Astrocyte (in vitro differentiated cells and primary cell): ENCODE data around the gene C3orf22.

ENCODE experiments used
- EZH2 ChIP-seq: IDR thresholded peaks from 2 replicates; pipeline ENCODE4 v1.6.1; 2012; ENCODE audit warnings: mild to moderate bottlenecking, low read length, inconsistent platforms; ENCODE audit not compliant: insufficient read depth
- TF ChIP-seq, protein P1 (sequence below): IDR thresholded peaks from 2 replicates; pipeline ENCODE4 v1.5.1; 2011; ENCODE audit warnings: low read depth, mild to moderate bottlenecking, inconsistent platforms, low read length, moderate library complexity; ENCODE audit not compliant: insufficient read depth

DNA sequence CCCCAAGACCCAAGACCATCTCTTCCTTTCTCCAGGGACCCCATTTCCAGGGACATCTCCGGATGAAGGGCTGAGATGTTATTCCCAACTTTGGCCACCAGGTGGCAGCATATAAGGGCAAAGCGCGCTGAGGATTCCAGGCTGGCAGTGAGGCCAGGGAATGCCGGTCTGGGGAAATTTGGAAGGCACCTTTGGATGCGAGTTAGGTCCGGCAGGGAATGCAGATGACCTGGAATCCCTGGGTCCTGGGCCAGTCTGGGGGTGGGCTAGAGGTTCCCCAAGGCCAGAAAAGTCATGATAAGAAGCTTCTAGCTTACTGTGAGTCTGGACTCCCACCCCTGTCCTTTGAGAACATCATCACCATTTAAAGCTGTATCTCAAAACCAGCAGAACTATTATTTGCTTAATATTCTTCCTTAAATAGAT, 36.4 kb downstream of the C3orf22 start:
- TF ChIP-seq, protein P1, sequence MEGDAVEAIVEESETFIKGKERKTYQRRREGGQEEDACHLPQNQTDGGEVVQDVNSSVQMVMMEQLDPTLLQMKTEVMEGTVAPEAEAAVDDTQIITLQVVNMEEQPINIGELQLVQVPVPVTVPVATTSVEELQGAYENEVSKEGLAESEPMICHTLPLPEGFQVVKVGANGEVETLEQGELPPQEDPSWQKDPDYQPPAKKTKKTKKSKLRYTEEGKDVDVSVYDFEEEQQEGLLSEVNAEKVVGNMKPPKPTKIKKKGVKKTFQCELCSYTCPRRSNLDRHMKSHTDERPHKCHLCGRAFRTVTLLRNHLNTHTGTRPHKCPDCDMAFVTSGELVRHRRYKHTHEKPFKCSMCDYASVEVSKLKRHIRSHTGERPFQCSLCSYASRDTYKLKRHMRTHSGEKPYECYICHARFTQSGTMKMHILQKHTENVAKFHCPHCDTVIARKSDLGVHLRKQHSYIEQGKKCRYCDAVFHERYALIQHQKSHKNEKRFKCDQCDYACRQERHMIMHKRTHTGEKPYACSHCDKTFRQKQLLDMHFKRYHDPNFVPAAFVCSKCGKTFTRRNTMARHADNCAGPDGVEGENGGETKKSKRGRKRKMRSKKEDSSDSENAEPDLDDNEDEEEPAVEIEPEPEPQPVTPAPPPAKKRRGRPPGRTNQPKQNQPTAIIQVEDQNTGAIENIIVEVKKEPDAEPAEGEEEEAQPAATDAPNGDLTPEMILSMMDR, result peak; percentile 68
- no peak for TF ChIP-seq EZH2
